ENCODE data around the gene ZNF862. TPM values are rescaled to one million over a fixed set of nuclear protein-coding genes. Genes with fewer than 3 reads are reported as not detected.

The ZNF862 gene
- total RNA-seq, 1 experiment from 2014 or later: 1.9 TPM

- H3K36me3 Mint-ChIP-seq (ENCODE audit: insufficient read depth in 1 of 3, low read depth in 3 of 3): no peaks in the 10 kb centered on the region
- no peaks in the 10 kb centered on the region for H3K79me2 ChIP-seq (ENCODE audit: insufficient read depth, low read length)
- no peak for DNase-seq
Measured at GRCh38 chr7:149866139-149866778, 28.1 kb downstream of the ZNF862 start.

More at GRCh38 chr7:149866139-149866778, 28.1 kb downstream of the ZNF862 start:
- Histone ChIP-seq H3K79me1 (ENCODE audit: insufficient read depth, low read depth, low read length, poor library complexity, severe bottlenecking) (no peaks in the 10 kb centered on the region), H4K20me1 (ENCODE audit: control insufficient read depth, insufficient read depth, insufficient read length) (no peaks in the 10 kb centered on the region), H3K4me2 (ENCODE audit: insufficient read depth, insufficient read length, low read length) (no peak overlapping the region), H2BK120ac (ENCODE audit: low read depth, low read length, poor library complexity, severe bottlenecking) (no peak overlapping the region), H2BK15ac (ENCODE audit: low read depth, low read length) (no peak overlapping the region), H3K4me1 (ENCODE audit: insufficient read depth, low read length) (no peaks in the 10 kb centered on the region), H3K56ac (ENCODE audit: insufficient read length, low read depth, low read length) (no peak overlapping the region), H3K23ac (ENCODE audit: insufficient read length, low read depth, low read length) (no peak overlapping the region), H2BK12ac (ENCODE audit: insufficient read length, low read depth, low read length) (no peak overlapping the region), H3K27ac (ENCODE audit: insufficient read length, low read depth, low read length) (no peak overlapping the region), H4K91ac (ENCODE audit: insufficient read length, low read depth, low read length) (no peak overlapping the region), H2BK20ac (ENCODE audit: low read depth, low read length, poor library complexity, severe bottlenecking) (no peak overlapping the region), H3K18ac (ENCODE audit: insufficient read length, low read depth, low read length) (no peak overlapping the region), H4K5ac (ENCODE audit: insufficient read length, low read depth, low read length) (no peak overlapping the region), H3K27me3 (ENCODE audit: insufficient read depth, low read length) (no peaks in the 10 kb centered on the region), H3K14ac (ENCODE audit: insufficient read depth, low read length) (no peak overlapping the region; the same call in 1 of the 2 replicates), H2BK5ac (ENCODE audit: insufficient read length, low read length) (no peak overlapping the region), H3K23me2 (ENCODE audit: insufficient read length, low read depth, low read length, poor library complexity, severe bottlenecking) (no peaks in the 10 kb centered on the region), H3K9ac (ENCODE audit: extremely low read depth, insufficient read length, low read length) (no peak overlapping the region), H2AFZ (ENCODE audit: low read length) (no peak overlapping the region), H3K4ac (ENCODE audit: low read depth, low read length) (no peak overlapping the region), H2AK5ac (ENCODE audit: insufficient read length, low read length) (no peak overlapping the region), H3K9me3 (ENCODE audit: control insufficient read depth, low read depth, low read length) (no peaks in the 10 kb centered on the region), H3T11ph (ENCODE audit: low read length) (no peak overlapping the region), H4K8ac (replicated peaks; ENCODE audit: insufficient read length, low read depth, low read length) (no peak overlapping the region)
- Mint-ChIP-seq H3K9me3 (no peaks in the 10 kb centered on the region), H3K27ac (peak overlapping the region in 1 of 3 experiments; percentile 75; a peak in 1 of 7 replicates), H3K4me3 (no peak overlapping the region), H3K27me3 (ENCODE audit: low read depth) (peaks cover 17% of the 10 kb centered on the region), H3K4me1 (no peaks in the 10 kb centered on the region)
- no CpG with 5 or more reads among the region's 16 CpGs for WGBS (ENCODE audit: extremely low coverage, insufficient read length, low lambda C conversion rate)
- TF ChIP-seq, protein P1, sequence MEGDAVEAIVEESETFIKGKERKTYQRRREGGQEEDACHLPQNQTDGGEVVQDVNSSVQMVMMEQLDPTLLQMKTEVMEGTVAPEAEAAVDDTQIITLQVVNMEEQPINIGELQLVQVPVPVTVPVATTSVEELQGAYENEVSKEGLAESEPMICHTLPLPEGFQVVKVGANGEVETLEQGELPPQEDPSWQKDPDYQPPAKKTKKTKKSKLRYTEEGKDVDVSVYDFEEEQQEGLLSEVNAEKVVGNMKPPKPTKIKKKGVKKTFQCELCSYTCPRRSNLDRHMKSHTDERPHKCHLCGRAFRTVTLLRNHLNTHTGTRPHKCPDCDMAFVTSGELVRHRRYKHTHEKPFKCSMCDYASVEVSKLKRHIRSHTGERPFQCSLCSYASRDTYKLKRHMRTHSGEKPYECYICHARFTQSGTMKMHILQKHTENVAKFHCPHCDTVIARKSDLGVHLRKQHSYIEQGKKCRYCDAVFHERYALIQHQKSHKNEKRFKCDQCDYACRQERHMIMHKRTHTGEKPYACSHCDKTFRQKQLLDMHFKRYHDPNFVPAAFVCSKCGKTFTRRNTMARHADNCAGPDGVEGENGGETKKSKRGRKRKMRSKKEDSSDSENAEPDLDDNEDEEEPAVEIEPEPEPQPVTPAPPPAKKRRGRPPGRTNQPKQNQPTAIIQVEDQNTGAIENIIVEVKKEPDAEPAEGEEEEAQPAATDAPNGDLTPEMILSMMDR (conservative IDR thresholded peaks at IDR 0.05): no peak

All from H9 (cell line).